ENCODE results near the gene APRT.

Gene APRT

GRCh38 chr16:88770461-88771293 lies 41.1 kb downstream of the APRT start:
- no peak for DNase-seq

- no peak for DNase-seq
Measured at GRCh38 chr16:88769617-88770460, 41.9 kb downstream of the APRT start.

DNA sequence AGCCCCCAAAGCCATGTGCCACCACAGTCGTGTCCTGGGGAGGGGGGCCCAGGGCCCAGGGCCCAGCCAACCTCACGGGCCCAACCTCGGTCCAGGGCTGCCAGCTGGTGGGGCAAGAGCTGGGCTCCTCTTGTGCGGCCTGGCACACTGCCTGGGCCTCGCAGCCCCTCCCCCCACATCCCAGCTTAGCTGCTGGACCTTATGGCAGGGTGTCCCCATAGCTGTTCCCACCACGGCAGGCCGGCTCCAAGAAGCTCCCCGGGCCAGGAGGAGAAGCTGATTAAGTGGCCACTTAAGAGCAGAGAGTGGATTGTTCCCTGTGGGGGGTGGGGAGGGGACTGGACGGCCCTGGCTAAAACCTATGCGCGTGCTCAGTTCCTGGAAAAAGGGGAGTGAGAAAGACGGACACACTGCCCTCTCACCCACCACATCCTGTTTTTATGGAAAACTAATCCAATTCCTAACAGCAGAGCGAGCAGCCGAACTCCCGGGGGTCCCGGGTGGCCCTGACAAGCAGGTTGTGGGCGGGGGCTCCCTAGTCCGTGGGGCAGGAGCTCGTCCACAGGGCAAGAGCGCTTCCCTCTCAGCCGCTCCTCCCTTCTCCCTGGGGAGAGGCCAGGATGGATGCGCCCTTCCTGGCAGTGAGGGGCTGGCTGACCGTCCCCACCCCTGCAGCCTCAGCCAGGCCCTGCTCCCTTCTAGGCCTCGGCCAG lies 43.5 kb downstream of the APRT start:
- no peak for DNase-seq

GRCh38 chr16:88767546-88768070 lies 44.1 kb downstream of the APRT start:
- DNase-seq = no peak

GRCh38 chr16:88766975-88767374 lies 44.8 kb downstream of the APRT start:
- DNase-seq = no peak

DNA sequence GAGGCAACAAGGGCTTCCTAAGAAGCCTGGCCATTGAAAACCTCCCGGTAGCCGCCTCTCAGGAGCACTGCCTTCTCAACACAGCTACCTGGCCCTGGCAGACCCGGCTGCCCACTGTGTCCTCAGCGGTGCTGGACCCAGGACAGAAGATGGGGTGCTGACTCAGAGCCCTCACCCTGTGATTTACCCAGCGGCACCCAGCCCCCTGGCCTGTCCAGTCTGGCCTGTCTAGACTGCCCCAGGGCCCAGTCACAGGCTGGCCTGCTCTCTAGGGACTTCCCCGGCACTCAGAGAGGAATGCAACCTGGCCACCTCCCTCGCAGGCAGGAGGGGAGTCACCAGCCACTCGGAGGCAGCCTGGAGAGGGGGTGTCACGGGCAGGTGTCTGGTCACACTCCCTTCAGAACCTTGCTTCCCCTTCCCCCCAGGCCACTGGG lies 46.8 kb downstream of the APRT start:
- DNase-seq = no peak

DNA sequence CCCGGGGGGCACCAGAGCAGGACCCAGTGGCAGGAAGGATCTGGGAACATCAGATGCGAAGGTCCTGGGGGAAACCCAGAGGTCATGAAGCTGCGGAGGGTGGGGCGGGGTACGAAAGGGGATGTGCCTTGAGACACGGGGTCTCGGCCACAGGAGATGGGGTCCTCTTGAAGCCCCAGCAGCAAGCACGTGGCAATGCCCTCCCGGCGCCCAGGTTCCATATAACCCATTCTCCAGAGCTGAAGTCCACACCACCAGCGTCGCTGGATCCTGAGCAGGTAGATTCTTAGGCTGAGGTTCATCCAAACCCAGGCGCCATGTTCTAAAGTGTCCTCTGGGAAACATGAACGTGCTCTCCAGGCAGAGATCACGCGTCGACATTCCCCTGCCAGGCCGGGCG lies 47.6 kb downstream of the APRT start:
- no peak for DNase-seq

GRCh38 chr16:88763502-88764053 lies 48.1 kb downstream of the APRT start:
- no peak for DNase-seq

- DNase-seq = no peak
Measured at GRCh38 chr16:88762941-88763340, 48.8 kb downstream of the APRT start.

DNA sequence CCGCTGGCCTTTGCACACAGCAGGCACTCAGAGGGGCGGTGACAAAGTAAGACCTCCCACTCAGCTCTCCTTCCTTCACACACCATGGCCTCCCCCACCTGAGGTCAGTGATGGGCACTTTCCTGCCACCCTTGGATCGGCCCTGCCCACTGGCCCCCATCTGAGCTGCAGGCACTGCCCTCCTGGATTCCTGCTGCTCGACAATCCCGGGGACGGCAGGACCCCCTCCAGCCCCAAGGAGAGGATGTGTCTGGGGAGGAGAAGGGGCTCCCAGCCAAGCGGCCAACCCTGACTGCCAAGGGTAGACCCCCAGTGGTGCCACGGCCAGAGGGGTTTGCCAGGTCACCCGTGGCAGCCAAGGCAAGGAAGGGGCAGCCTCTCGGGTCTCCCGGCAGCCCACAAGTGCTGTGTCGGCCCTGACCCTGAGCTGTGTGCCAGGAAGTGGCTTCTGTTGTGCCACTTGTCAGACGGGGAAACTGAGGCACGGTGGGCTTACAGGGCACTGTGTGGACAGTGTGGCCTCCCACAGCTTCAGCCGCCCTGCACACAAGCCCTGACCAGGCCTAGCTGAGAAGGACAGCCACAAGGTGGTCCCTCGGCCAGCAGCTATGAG lies 49.4 kb downstream of the APRT start:
- no peak for DNase-seq

GRCh38 chr16:88761830-88762229 lies 49.9 kb downstream of the APRT start:
- DNase-seq = no peak

GRCh38 chr16:88761143-88761534 lies 50.6 kb downstream of the APRT start:
- no peak for DNase-seq

DNA sequence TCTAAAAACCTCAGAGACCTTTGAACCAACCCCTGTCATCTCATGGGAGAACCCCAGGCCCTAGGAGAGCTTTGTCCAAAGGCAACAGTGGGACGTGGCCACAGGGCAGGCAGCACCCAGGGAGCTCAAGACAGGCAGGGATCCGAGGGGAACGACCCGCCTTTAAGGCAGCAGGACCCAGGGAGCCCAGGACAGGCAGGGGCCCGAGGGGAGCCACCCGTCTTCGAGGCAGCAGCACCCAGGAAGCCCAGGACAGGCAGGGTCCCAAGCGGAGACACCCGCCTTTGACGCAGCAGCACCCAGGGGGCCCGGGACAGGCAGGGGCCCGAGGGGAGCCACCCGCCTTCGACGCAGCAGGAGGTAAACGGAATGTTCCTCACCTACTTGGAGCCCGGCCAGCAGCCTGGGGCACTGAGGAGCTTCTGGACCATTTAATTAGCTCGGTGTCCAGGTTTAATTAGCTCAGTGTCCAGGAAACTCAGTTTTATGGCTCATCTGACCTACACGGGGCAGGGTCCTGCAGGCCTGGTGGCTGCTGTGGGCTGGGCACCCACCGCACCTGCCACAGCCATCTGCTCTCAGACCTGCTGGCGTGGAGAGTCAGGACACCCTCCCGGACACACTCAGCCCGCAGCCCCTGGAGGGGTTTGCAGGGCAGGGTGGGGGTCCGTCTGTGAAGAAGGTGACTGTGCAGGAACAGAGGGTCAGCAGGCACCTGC lies 51.1 kb downstream of the APRT start:
- DNase-seq = no peak

GRCh38 chr16:88759976-88760350 lies 51.8 kb downstream of the APRT start:
- no peak for DNase-seq
